22Rv1 (cell line): ENCODE data around the gene IGSF9.

ENCODE experiments used
- CTCF ChIP-seq: fragments of 450-650 bp; IDR thresholded peaks from 2 replicates; pipeline ENCODE4 v1.5.1; 2017; ENCODE audit warnings: mild to moderate bottlenecking
- ZFX ChIP-seq: fragments of 450-650 bp; IDR thresholded peaks from 2 replicates; pipeline ENCODE4 v1.6.1; 2017; ENCODE audit warnings: antibody characterized with exemption, borderline replicate concordance

GRCh38 chr1:159990005-159990404 lies 44.6 kb upstream of the IGSF9 start:
- TF ChIP-seq CTCF (no peak), ZFX (no peak)
